NCI-H2029 (cell line): ENCODE data around the gene FOXP1.

Source experiments
- DNase-seq: peaks from one replicate; lab custom pipeline; 2025; lab: John Stamatoyannopoulos, UW

The FOXP1 gene

GRCh38 chr3:71172951-71173350 lies 410.6 kb downstream of the FOXP1 start:
- no peak for DNase-seq

GRCh38 chr3:71172189-71172588 lies 411.3 kb downstream of the FOXP1 start:
- DNase-seq, result no peak

- DNase-seq, result no peak
Measured at GRCh38 chr3:71171247-71171646, 412.3 kb downstream of the FOXP1 start.

GRCh38 chr3:71168880-71169411 lies 414.6 kb downstream of the FOXP1 start:
- DNase-seq, result no peak

- no peak for DNase-seq
Measured at GRCh38 chr3:71168121-71168721, 415.3 kb downstream of the FOXP1 start.

- no peak for DNase-seq
Measured at GRCh38 chr3:71166339-71167240, 416.9 kb downstream of the FOXP1 start.

- DNase-seq, result no peak
Measured at GRCh38 chr3:71164881-71165280, 418.6 kb downstream of the FOXP1 start.

- no peak for DNase-seq
Measured at GRCh38 chr3:71163198-71163918, 420.2 kb downstream of the FOXP1 start.

- DNase-seq, result no peak
Measured at GRCh38 chr3:71162221-71162620, 421.3 kb downstream of the FOXP1 start.

GRCh38 chr3:71160785-71161546 lies 422.6 kb downstream of the FOXP1 start:
- no peak for DNase-seq

- no peak for DNase-seq
Measured at GRCh38 chr3:71156062-71156665, 427.4 kb downstream of the FOXP1 start.

- DNase-seq, result no peak
Measured at GRCh38 chr3:71154846-71155245, 428.7 kb downstream of the FOXP1 start.

GRCh38 chr3:71153713-71154112 lies 429.8 kb downstream of the FOXP1 start:
- DNase-seq, result peak; percentile 16

GRCh38 chr3:71152892-71153265 lies 430.6 kb downstream of the FOXP1 start:
- DNase-seq, result no peak

- no peak for DNase-seq
Measured at GRCh38 chr3:71152039-71152891, 431.3 kb downstream of the FOXP1 start.

GRCh38 chr3:71149959-71150954 lies 433.3 kb downstream of the FOXP1 start:
- no peak for DNase-seq

- DNase-seq, result no peak
Measured at GRCh38 chr3:71148455-71149060, 435.0 kb downstream of the FOXP1 start.

- DNase-seq, result no peak
Measured at GRCh38 chr3:71146673-71147072, 436.9 kb downstream of the FOXP1 start.

GRCh38 chr3:71145954-71146353 lies 437.6 kb downstream of the FOXP1 start:
- no peak for DNase-seq
